SU-DHL-6 (cell line): ENCODE results near the gene RHOBTB3.
"Not testable (repeated sequence)": the region's sequence is repeated elsewhere in the genome, so short reads cannot be mapped to it uniquely, and the experiment has no call there.

Experiments used
- H2AFZ ChIP-seq: fragments of 200-600 bp; sonication (generic); 2 replicates; pipeline ENCODE4 v1.6.1; 2014; ENCODE audit warnings: low read depth, mild to moderate bottlenecking, moderate library complexity, mixed read lengths, antibody characterized with exemption, low read length; ENCODE audit not compliant: severe bottlenecking
- H3F3A ChIP-seq: fragments of 200-600 bp; shearing (Covaris generic); 2 replicates; pipeline ENCODE4 v1.6.0; 2016; ENCODE audit warnings: antibody characterized with exemption, mild to moderate bottlenecking; ENCODE audit not compliant: insufficient read depth
- H3K27ac ChIP-seq: fragments of 200-600 bp; sonication (generic); 2 replicates; pipeline ENCODE4 v1.5.1; 2016; ENCODE audit warnings: low read depth, mild to moderate bottlenecking, low read length, moderate library complexity, mixed read lengths
- H3K27me3 ChIP-seq: fragments of 200-600 bp; sonication (generic), shearing (Covaris generic); 2 replicates; pipeline ENCODE4 v1.6.0; 2014; ENCODE audit warnings: mild to moderate bottlenecking, low read length
- H3K36me3 ChIP-seq: fragments of 200-600 bp; sonication (generic); 2 replicates; pipeline ENCODE4 v1.6.1; 2014; ENCODE audit warnings: mild to moderate bottlenecking, low read length, mixed read lengths
- H3K4me2 ChIP-seq: fragments of 300-600, 200-600 bp; shearing (Covaris generic), sonication (generic); 2 replicates; pipeline ENCODE4 v1.6.0; 2014; ENCODE audit warnings: low read length, low read depth, mild to moderate bottlenecking; ENCODE audit not compliant: poor library complexity, severe bottlenecking
- H3K4me3 ChIP-seq: fragments of 200-600 bp; sonication (generic); 2 replicates; pipeline ENCODE4 v1.5.1; 2014; ENCODE audit warnings: antibody characterized with exemption, low read length, mild to moderate bottlenecking, mixed read lengths; ENCODE audit not compliant: insufficient read depth, poor library complexity, severe bottlenecking
- H3K79me2 ChIP-seq: fragments of 200-600 bp; sonication (generic); 2 replicates; pipeline ENCODE4 v1.6.1; 2014; ENCODE audit warnings: mild to moderate bottlenecking, low read length, moderate library complexity; ENCODE audit not compliant: insufficient read depth
- H3K9ac ChIP-seq: fragments of 200-600 bp; sonication (generic); 2 replicates; pipeline ENCODE4 v1.7.0; 2014; ENCODE audit warnings: mild to moderate bottlenecking, low read length
- H3K9me2 ChIP-seq: fragments of 200-600 bp; sonication (generic); replicated peaks from 2 replicates; pipeline ENCODE4 v1.6.1; 2014; ENCODE audit warnings: low read length; ENCODE audit not compliant: insufficient read depth
- H3K9me3 ChIP-seq: fragments of 200-600 bp; sonication (generic); 2 replicates; pipeline ENCODE4 v1.6.1; 2014; ENCODE audit warnings: low read length, mixed read lengths; ENCODE audit not compliant: insufficient read depth
- H4K20me1 ChIP-seq: fragments of 200-600 bp; sonication (generic); 2 replicates; pipeline ENCODE4 v1.6.1; 2014; ENCODE audit warnings: low read depth, mild to moderate bottlenecking, antibody characterized with exemption, low read length, moderate library complexity, mixed read lengths
- EZH2phosphoT487 ChIP-seq: fragments of 200-600 bp; sonication (generic), shearing (Covaris generic); conservative IDR thresholded peaks from 2 replicates; pipeline ENCODE4 v1.6.1; 2018; ENCODE audit warnings: mild to moderate bottlenecking, antibody characterized with exemption, low read length, moderate library complexity, mixed read lengths
- TF ChIP-seq, protein P1 (sequence below): fragments of 200-600 bp; sonication (generic); IDR thresholded peaks from one replicate; pipeline ENCODE4 v1.5.1; 2017; ENCODE audit warnings: antibody characterized with exemption, mild to moderate bottlenecking, low read length, moderate library complexity; ENCODE audit not compliant: insufficient read depth, poor library complexity, severe bottlenecking

Gene RHOBTB3

DNA sequence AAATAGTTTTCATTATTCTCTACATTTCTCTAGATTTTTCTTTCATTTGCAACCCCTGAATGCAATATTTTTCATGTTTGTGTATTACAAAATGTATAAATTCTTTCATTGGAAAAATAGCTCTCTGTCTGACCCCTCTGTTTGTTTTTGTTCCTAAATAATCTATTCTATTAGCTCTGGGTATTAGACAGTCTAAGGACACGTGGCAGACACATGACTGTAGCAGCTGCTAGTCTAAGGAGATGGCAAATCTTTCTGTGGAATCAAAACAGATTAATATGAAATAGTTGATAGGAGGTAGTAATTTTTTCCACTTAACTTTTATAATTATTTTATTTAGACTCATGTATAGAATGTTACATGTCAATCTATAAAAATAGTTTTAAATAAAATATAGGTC lies 27.0 kb upstream of the RHOBTB3 start:
- no peaks in the 10 kb centered on the region for H3K27me3 ChIP-seq
- H3K79me2 ChIP-seq = no peaks in the 10 kb centered on the region
- H2AFZ ChIP-seq = no peak overlapping the region
- no peak overlapping the region for H3K27ac ChIP-seq
- H3K36me3 ChIP-seq = no peaks in the 10 kb centered on the region
- H3K9ac ChIP-seq = no peak overlapping the region
- no peaks in the 10 kb centered on the region for H3K9me3 ChIP-seq
- H3K9me2 ChIP-seq = no peaks in the 10 kb centered on the region
- H4K20me1 ChIP-seq = no peaks in the 10 kb centered on the region
- no peak overlapping the region for H3K4me3 ChIP-seq
- no peak for TF ChIP-seq EZH2phosphoT487
- TF ChIP-seq, protein P1, sequence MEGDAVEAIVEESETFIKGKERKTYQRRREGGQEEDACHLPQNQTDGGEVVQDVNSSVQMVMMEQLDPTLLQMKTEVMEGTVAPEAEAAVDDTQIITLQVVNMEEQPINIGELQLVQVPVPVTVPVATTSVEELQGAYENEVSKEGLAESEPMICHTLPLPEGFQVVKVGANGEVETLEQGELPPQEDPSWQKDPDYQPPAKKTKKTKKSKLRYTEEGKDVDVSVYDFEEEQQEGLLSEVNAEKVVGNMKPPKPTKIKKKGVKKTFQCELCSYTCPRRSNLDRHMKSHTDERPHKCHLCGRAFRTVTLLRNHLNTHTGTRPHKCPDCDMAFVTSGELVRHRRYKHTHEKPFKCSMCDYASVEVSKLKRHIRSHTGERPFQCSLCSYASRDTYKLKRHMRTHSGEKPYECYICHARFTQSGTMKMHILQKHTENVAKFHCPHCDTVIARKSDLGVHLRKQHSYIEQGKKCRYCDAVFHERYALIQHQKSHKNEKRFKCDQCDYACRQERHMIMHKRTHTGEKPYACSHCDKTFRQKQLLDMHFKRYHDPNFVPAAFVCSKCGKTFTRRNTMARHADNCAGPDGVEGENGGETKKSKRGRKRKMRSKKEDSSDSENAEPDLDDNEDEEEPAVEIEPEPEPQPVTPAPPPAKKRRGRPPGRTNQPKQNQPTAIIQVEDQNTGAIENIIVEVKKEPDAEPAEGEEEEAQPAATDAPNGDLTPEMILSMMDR = no peak
- H3F3A ChIP-seq = no peaks in the 10 kb centered on the region
- no peak overlapping the region for H3K4me2 ChIP-seq

DNA sequence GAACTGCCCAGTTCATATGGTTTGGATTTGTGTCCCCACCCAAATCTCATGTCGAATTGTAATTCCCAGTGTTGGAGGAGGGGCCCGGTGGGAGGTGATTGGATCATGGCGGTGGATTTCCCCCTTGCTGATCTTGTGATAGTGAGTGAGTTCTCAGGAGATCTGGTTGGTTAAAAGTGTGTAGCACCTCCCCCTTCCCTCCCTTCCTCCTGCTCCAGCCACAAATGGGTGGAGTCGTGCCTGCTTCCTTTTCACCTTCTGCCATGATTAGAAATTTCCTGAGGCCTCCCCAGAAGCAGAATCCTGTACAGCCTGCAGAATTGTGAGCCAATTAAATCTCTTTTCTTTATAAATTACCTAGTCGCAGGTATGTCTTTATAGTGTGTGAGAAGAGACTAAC lies 24.9 kb upstream of the RHOBTB3 start:
- not testable (repeated sequence) for H3K79me2 ChIP-seq, H2AFZ ChIP-seq, H4K20me1 ChIP-seq, H3K4me2 ChIP-seq, H3K27ac ChIP-seq, H3K9me2 ChIP-seq, H3K4me3 ChIP-seq, H3K9ac ChIP-seq, H3K9me3 ChIP-seq, H3F3A ChIP-seq, H3K36me3 ChIP-seq, H3K27me3 ChIP-seq

DNA sequence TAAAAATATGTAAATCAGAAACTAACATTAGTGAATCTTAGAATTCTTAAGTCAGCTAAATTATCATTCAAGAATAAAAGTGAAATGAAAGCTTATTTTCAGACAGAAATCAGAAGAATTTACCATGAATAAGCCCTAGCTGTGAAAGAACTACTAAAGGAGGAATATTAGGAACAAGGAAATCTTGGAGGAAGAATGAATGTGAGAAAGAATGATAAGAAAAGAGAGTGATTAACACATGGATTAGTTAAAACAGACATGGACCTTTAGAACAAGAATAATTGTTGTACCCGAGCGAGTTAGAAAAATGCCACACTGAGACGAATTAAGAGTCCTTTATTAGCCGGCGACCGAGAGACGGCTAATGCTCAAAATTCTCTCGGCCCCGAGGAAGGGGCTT lies 24.1 kb upstream of the RHOBTB3 start:
- no peaks in the 10 kb centered on the region for H4K20me1 ChIP-seq
- H3K27ac ChIP-seq = no peak overlapping the region
- H3K27me3 ChIP-seq = no peaks in the 10 kb centered on the region

DNA sequence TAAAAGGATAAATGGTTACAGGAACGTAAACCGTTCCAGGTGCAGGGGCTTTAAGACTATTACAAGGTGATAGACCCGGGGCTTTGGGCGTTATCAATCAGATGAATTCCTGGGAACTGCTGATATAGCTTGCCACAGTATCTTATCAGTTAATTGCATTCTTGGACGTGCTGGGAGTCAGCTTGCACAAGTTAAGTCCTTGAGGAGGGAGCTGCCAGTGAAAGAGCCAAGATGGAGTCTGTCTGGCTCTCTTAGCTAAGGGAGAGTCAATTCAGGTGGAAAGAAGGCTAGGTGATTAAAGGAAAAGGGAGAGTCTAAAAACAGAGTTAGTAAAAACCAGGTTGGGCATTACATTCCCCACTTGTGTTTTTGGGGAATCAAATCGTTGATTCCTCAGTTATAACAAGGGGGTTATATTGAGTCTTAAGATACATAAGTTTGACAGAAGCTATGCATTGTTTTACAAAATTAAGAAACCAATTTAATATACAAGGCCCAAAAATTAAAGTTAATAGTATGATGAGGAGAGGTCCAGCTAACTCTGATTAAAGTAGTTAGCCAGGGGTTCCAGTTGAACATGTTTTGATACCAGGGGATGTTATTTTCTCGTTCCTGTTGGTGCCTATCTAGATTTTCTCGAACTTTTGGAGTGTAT lies 23.5 kb upstream of the RHOBTB3 start:
- not testable (repeated sequence) for H3K9me2 ChIP-seq, H3K4me3 ChIP-seq, H3K36me3 ChIP-seq, H3F3A ChIP-seq, H3K27me3 ChIP-seq, H3K9ac ChIP-seq, H3K27ac ChIP-seq, H2AFZ ChIP-seq, H3K79me2 ChIP-seq, H3K9me3 ChIP-seq, H3K4me2 ChIP-seq, H4K20me1 ChIP-seq

More for the DNA sequence above, 24.1 kb upstream of the RHOBTB3 start:
- Histone ChIP-seq H3K4me2 (no peak overlapping the region), H3K9me3 (no peaks in the 10 kb centered on the region), H3K9ac (no peak overlapping the region), H3K36me3 (no peaks in the 10 kb centered on the region), H3F3A (no peaks in the 10 kb centered on the region), H3K9me2 (no peaks in the 10 kb centered on the region), H3K4me3 (no peak overlapping the region), H2AFZ (no peak overlapping the region), H3K79me2 (no peaks in the 10 kb centered on the region)
- TF ChIP-seq, protein P1 = no peak
- TF ChIP-seq EZH2phosphoT487 = no peak
